ENCODE measurements around the gene SLC5A2.

DNA sequence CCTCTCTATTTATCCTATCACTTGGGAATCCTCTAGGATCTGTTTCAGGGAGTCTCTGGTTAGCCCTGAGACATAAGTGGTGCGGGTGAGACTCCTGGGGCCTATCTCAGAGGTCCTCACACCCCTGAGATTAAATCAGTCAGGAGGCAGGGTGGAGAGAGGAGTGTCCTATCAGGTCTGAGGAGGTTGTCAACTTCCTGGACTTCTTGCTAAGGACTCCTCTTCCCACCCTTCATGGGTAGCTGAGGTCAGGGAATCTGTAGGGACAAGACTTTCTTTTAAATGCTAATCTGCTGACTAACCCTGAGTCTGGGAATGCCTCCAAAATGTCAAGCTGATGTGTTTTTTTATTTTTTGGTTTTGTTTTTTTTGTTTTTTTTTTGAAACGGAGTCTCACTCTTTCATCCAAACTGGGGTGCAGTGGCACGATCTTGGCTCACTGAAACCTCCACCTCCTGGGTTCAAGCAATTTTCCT lies 30.3 kb upstream of the SLC5A2 start:
- TF ChIP-seq GATA2 (IDR thresholded peaks at IDR 0.05; ENCODE audit: low read depth, low read length) (no peak), GATA3 (IDR thresholded peaks at IDR 0.05; ENCODE audit: low read depth, low read length) (no peak)

All from SH-SY5Y (cell line).